Activated CD8-positive, alpha-beta memory T cell treated with anti-CD3 and anti-CD28 coated beads, Interleukin-2, amount 10 ng/mL, durations not matched to agents 7 days and 5 days (primary cell): Measurements from ENCODE around the gene FBXO11. TPM values are rescaled to one million over a fixed set of nuclear protein-coding genes. Genes with fewer than 3 reads are reported as not detected.

Experiments used
- ATAC-seq: fragments of 150-1000 bp; cut with Tn5 transposase; one replicate; pipeline ENCODE4 v1.10.0; 2021; ENCODE audit warnings: moderate library complexity
- CTCF ChIA-PET: fragments of 350-600 bp; sonication (Branson Sonifier 250); formaldehyde crosslinking; loops from one replicate; lab custom pipeline; 2021; ENCODE audit warnings: antibody characterized with exemption; lab: Charles Lee
- DNase-seq: peaks from one replicate; pipeline ENCODE4 v3.0.0-alpha.2; 2020
- H3K27ac Mint-ChIP-seq: one replicate; pipeline ENCODE4 v1.8.0; 2021; ENCODE audit warnings: mild to moderate bottlenecking, mixed read lengths
- H3K27me3 Mint-ChIP-seq: one replicate; pipeline ENCODE4 v1.8.0; 2021; ENCODE audit warnings: mixed read lengths
- H3K36me3 Mint-ChIP-seq: one replicate; pipeline ENCODE4 v1.8.0; 2021; ENCODE audit warnings: mild to moderate bottlenecking, mixed read lengths
- H3K4me1 Mint-ChIP-seq: one replicate; pipeline ENCODE4 v1.8.0; 2021; ENCODE audit warnings: mixed read lengths
- H3K4me3 Mint-ChIP-seq: one replicate; pipeline ENCODE4 v1.8.0; 2021; ENCODE audit warnings: mild to moderate bottlenecking, moderate library complexity, mixed read lengths
- H3K9me3 Mint-ChIP-seq: one replicate; pipeline ENCODE4 v1.8.0; 2022; ENCODE audit warnings: low read depth, mixed read lengths
- total RNA-seq, 2 experiments: library from RNA; stranded (reverse); gene quantifications; one replicate each; pipeline ENCODE4 v1.2.3, GENCODE V29; 2021

The FBXO11 gene
- total RNA-seq, 2 experiments from 2014 or later = 49.8 to 52.7 TPM

DNA sequence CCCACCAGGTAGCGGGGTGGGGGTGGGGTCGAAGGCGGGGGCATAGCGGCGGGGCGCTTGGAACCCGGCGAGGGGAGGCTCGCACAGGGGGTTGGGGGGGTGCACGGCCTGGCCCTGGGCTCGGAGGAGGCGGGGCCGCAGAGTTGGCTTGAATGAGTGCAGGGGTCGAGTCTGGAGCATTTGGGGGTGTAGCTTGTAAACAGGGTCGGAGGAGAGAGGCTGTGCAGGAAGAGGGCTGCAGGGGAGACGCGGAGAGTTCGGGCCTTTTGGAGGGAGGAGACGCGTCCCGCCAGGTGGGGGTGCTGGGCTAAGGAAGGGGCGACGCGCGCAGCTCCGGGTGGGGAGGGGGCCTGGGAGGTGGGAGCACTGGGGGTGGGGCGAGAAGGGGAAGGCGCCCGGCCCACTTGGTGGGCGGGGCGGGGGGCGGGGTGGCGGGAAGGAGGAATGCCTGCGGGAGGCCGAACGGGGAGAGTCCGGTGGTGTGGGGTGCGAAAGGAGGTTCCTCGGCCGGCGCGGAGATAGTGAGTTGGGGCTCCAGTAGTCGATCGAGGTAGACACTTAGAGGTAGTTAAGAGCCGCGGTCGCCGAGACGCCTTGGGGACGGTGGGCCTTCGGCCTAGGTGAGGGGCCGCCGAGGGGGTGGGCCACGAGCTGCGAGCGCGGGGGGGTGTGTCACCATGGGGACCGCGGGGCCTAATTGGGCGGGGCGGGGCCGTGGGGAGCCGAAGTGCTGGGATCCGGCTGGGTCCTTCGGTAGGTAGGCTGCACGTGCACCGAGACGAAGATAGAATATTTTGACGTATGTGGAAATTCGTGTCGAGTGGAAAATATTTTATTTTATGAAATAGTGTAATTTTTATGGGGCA is 122.6 kb downstream of the FBXO11 start:
- Mint-ChIP-seq H3K4me1 (peaks cover 26% of the 10 kb centered on the region), H3K4me3 (peak overlapping the region; percentile 85), H3K27ac (peak overlapping the region; percentile 87), H3K36me3 (peaks cover 11% of the 10 kb centered on the region), H3K27me3 (no peaks in the 10 kb centered on the region), H3K9me3 (no peaks in the 10 kb centered on the region)
- ATAC-seq = peak; percentile 37
- peak; percentile 79 for DNase-seq
- CTCF ChIA-PET = interaction anchor here (1.0 to 2.3 kb wide), 4 partner anchors 10 to 504 kb away, joined by 3 to 15 read pairs (median 6); no protein-coding TSS in a partner anchor

DNA sequence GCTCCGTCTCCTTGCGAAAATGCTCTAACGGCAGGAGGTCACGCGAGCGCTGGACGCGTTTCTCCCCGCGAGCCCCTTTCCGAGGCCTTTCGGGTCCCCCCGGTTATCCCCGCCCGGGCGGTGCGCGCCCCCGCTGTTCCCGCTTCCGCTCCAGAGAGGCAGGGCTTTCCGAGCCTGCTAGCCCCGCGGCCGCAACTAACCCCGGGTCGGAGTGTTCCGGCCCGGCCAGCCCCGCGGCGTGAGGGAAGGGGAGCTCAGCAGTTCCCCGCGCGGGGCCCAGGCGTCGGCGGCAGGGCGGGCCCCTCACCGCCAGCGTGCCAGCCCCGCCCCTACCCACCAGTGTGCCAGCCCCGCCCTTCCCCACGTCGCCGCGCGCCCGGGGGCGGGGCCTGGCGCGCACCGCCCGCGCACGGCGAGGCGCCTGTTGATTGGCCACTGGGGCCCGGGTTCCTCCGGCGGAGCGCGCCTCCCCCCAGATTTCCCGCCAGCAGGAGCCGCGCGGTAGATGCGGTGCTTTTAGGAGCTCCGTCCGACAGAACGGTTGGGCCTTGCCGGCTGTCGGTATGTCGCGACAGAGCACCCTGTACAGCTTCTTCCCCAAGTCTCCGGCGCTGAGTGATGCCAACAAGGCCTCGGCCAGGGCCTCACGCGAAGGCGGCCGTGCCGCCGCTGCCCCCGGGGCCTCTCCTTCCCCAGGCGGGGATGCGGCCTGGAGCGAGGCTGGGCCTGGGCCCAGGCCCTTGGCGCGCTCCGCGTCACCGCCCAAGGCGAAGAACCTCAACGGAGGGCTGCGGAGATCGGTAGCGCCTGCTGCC is 123.4 kb downstream of the FBXO11 start, which contains the start of gene MSH6:
Gene MSH6, plus strand, starts transcription at position 475 of the 815 bp plus-strand sequence. Its CDS starts 89 bp downstream, at position 564.
- peak; percentile 89 for DNase-seq
- Mint-ChIP-seq H3K4me3 (peak within 1 kb of the TSS; percentile 85), H3K36me3 (peaks cover 11% of the 10 kb centered on the region), H3K27me3 (no peaks in the 10 kb centered on the region), H3K9me3 (no peaks in the 10 kb centered on the region), H3K4me1 (peaks cover 26% of the 10 kb centered on the region), H3K27ac (peak within 1 kb of the TSS; percentile 87)
- peak; percentile 92 for ATAC-seq
- CTCF ChIA-PET = interaction anchor here (0.6 to 2.3 kb wide), 6 partner anchors 11 to 505 kb away, joined by 3 to 15 read pairs (median 4); no protein-coding TSS in a partner anchor

DNA sequence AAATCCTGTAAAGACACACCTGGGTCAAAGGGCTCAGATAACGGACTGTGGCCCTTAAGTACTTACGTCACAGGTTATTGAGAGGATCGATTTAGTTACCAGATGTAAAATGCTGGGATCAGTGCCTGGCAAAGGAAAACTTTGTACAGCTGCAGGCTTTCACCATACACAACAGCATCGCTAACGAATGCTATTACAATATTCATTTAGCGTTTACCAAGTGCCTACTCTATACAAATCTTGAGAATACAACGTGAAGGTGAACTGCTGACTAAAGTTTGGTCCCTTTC is 124.0 kb downstream of the FBXO11 start:
- Mint-ChIP-seq H3K36me3 (peaks cover 11% of the 10 kb centered on the region), H3K9me3 (no peaks in the 10 kb centered on the region), H3K27me3 (no peaks in the 10 kb centered on the region), H3K27ac (peak overlapping the region; percentile 77), H3K4me3 (peak overlapping the region; percentile 74), H3K4me1 (peaks cover 22% of the 10 kb centered on the region)
- CTCF ChIA-PET = interaction anchor here (0.7 to 2.3 kb wide), 3 partner anchors 15 to 81 kb away, joined by 3 to 15 read pairs (median 8); no protein-coding TSS in a partner anchor
- DNase-seq (no peak), ATAC-seq (no peak)

DNA sequence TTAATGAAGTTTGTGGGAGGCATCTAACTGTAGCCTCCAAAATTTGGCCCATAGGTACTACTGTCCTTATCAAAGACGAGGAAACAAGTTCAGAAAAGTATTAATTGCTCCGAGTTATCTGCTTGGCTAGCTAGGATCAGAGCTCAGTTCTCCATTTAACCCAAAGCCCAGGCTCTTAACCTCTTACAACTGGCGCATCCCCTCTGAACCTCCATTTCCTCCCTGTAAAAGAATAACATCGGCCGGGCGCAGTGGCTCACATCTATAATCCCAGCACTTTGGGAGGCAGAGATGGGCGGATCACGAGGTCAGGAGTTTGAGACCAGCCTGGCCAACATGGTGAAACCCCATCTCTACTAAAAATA is 126.9 kb downstream of the FBXO11 start:
- Mint-ChIP-seq H3K36me3 (peaks cover 2% of the 10 kb centered on the region), H3K9me3 (no peaks in the 10 kb centered on the region), H3K27me3 (no peaks in the 10 kb centered on the region), H3K4me3 (no peak overlapping the region), H3K27ac (no peak overlapping the region), H3K4me1 (peaks cover 3% of the 10 kb centered on the region)
- CTCF ChIA-PET = interaction anchor here (3.5 kb wide), 1 partner anchor 12 kb away, joined by 19 read pairs; no protein-coding TSS in a partner anchor
- DNase-seq = no peak
- no peak for ATAC-seq

DNA sequence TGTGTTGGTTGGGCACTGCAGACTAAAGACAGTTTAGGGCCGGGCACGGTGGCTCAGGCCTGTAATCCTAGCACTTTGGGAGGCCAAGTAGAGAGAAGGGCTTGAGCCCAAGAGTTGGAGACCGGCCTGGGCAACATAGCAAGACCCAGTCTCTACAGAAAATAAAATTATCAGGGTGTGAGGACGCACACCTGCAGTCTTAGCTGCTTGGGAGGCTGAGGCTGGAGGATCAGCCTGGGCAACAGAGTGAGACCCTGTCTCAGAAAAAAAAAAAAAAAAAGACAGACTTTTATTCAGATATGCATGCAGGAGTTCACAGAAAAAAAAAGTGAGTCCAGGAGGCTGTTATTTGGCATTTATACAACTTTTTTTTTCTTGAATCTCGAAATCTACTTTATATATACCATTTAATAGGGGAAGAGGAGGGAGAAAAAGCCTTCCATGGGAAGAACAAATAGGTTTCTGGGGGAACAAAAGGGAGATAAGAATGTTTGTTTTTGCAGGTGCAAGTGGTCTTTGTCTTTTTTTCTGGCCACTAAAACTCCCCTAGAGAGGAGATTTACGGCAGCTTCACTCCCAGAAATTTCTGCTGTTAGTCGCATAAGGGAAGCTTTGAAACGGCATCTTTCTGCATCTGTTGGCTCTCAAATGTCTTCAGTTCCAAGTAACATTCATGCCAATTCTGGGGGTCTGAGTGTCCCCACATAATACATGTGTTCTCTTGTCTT is 127.4 kb downstream of the FBXO11 start:
- ATAC-seq = no peak
- Mint-ChIP-seq H3K4me1 (peaks cover 3% of the 10 kb centered on the region), H3K36me3 (no peaks in the 10 kb centered on the region), H3K27ac (no peak overlapping the region), H3K4me3 (no peak overlapping the region), H3K27me3 (no peaks in the 10 kb centered on the region), H3K9me3 (no peaks in the 10 kb centered on the region)
- CTCF ChIA-PET = interaction anchor here (3.5 kb wide), 1 partner anchor 11 kb away, joined by 19 read pairs; no protein-coding TSS in a partner anchor
- DNase-seq = no peak

DNA sequence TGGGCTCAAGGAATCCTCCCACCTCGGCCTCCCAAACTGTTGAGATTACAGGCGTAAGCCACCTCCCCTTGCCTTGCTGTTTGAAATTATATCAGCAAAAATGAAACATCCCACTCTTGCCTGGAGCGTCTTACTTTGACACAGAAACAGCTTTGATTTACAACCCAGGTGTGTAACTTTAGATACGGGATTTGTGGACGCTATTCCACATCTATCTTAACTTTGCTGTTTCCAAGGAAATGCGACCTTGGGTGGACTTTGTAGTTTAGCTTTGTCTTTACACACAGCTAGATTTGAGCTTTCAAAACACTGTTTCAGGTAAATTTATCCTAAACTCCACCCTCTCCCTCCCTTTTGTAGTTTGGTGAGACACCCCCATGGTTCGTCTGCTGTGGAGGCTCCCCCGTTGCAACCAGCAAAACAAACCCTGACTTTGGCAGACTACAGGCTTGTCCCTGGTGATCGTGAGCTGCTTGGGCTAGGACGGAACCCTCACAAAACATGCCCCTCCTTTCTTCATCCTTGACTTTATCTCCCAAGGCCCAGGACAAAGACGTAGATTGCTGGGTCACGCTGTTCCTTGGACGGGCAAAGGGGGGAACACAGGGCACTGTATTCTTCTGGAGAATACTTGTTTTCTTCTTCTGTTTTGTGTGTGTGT is 128.9 kb downstream of the FBXO11 start:
- Mint-ChIP-seq H3K27me3 (peaks cover 6% of the 10 kb centered on the region), H3K4me1 (peaks cover 2% of the 10 kb centered on the region), H3K9me3 (no peaks in the 10 kb centered on the region), H3K36me3 (no peaks in the 10 kb centered on the region), H3K4me3 (no peak overlapping the region), H3K27ac (no peak overlapping the region)
- no peak for ATAC-seq
- no peak for DNase-seq
- CTCF ChIA-PET = interaction anchor here (1.0 kb wide), 1 partner anchor 20 kb away, joined by 3 read pairs; no protein-coding TSS in a partner anchor

DNA sequence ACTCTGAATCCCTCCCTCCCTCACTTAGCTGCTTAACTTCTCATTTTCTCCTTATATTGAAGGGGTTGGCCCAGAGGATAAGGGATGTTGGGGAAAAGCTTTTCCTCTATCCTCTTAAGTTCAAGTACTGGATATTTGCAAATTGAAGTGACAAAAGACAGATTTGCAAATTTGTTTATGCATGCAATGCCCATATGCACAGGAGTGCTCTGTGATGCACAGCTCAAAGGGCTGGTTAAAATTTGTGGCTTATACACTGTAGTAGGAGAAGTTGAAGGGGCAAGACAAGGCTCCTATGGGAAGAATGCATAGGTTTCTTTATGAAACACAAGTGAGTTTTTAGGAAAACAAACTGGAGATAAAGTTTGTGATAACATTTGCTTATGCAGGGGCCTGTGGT is 131.7 kb downstream of the FBXO11 start:
- Mint-ChIP-seq H3K27ac (no peak overlapping the region), H3K4me3 (no peak overlapping the region), H3K9me3 (peaks cover 3% of the 10 kb centered on the region), H3K27me3 (peaks cover 6% of the 10 kb centered on the region), H3K4me1 (peaks cover 4% of the 10 kb centered on the region), H3K36me3 (no peaks in the 10 kb centered on the region)
- CTCF ChIA-PET = no interaction called here
- DNase-seq (no peak), ATAC-seq (no peak)

DNA sequence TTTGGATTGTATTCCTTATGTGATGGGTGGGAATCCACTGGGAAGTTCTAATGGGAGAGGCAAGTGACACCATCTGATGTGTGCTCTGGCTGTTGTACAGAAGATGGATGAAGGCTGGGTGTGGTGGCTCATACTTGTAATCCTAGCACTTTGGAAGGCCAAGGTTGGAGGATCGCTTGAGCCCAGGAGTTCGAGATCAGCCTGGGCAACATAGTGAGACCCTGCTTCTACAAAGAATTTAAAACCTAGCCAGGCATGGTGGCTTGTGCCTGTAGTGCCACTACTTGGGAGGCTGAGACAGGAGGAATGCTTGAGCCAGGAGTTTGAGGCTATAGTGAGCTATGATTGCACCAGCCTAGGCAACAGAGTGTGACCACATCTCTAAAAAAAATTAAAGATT is 134.0 kb downstream of the FBXO11 start:
- H3K27me3 Mint-ChIP-seq = peaks cover 6% of the 10 kb centered on the region
- CTCF ChIA-PET = no interaction called here
- H3K36me3 Mint-ChIP-seq = no peaks in the 10 kb centered on the region

DNA sequence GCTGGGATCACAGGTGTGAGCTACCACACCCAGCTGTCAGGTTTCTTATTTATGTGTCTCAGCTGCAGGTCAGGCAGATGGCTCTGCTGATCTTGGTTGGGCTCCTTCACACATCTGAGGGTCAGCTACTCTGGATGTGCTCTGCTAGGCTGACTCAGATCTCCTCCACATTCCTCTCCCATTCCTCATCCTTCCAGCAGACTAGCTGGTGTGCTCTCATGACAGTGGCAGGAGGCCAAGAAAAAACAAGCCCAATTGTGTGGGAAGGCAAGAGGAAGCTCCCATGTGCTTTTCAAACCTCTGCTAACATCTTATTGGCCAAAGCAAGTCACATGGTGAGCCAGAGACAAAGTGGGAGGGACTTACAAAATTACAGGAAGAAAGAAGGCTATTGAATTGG is 135.1 kb downstream of the FBXO11 start:
- no peak overlapping the region for H3K4me3 Mint-ChIP-seq
- H3K27me3 Mint-ChIP-seq = peaks cover 6% of the 10 kb centered on the region
- peaks cover 11% of the 10 kb centered on the region for H3K4me1 Mint-ChIP-seq
- CTCF ChIA-PET = interaction anchor here (1.3 kb wide), 1 partner anchor 383 kb away, joined by 5 read pairs; no protein-coding TSS in a partner anchor
- no peaks in the 10 kb centered on the region for H3K36me3 Mint-ChIP-seq
- H3K9me3 Mint-ChIP-seq = peaks cover 3% of the 10 kb centered on the region
- no peak overlapping the region for H3K27ac Mint-ChIP-seq
- ATAC-seq = no peak
- no peak for DNase-seq

More for the DNA sequence above, 134.0 kb downstream of the FBXO11 start:
- peaks cover 3% of the 10 kb centered on the region for H3K9me3 Mint-ChIP-seq
- no peak overlapping the region for H3K4me3 Mint-ChIP-seq
- no peak for ATAC-seq
- no peak overlapping the region for H3K27ac Mint-ChIP-seq
- no peak for DNase-seq
- H3K4me1 Mint-ChIP-seq = peaks cover 11% of the 10 kb centered on the region

DNA sequence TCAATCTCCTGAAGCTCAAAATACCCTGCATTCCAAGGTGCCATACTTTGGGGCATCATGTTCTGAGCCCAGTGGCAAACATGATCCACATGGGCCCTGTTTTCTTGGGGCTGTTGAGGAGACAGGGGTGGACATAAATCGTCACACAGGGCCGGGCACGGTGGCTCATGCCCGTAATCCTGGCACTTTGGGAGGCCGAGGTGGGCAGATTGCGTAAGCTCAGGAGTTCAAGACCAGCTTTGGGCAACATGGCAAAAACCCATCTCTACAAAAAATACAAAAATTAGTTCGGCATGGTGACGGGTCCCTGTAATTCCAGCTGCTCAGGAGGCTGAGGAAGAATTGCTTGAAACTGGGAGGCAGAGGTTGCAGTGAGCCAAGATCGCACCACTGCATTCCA is 137.0 kb downstream of the FBXO11 start:
- no peaks in the 10 kb centered on the region for H3K36me3 Mint-ChIP-seq
- H3K4me3 Mint-ChIP-seq = no peak overlapping the region
- peaks cover 3% of the 10 kb centered on the region for H3K9me3 Mint-ChIP-seq
- ATAC-seq (no peak), DNase-seq (no peak)
- no peak overlapping the region for H3K27ac Mint-ChIP-seq
- peaks cover 6% of the 10 kb centered on the region for H3K27me3 Mint-ChIP-seq
- H3K4me1 Mint-ChIP-seq = peaks cover 11% of the 10 kb centered on the region
- CTCF ChIA-PET = interaction anchor here (4.8 kb wide), 1 partner anchor 435 kb away, joined by 62 read pairs; no protein-coding TSS in a partner anchor

DNA sequence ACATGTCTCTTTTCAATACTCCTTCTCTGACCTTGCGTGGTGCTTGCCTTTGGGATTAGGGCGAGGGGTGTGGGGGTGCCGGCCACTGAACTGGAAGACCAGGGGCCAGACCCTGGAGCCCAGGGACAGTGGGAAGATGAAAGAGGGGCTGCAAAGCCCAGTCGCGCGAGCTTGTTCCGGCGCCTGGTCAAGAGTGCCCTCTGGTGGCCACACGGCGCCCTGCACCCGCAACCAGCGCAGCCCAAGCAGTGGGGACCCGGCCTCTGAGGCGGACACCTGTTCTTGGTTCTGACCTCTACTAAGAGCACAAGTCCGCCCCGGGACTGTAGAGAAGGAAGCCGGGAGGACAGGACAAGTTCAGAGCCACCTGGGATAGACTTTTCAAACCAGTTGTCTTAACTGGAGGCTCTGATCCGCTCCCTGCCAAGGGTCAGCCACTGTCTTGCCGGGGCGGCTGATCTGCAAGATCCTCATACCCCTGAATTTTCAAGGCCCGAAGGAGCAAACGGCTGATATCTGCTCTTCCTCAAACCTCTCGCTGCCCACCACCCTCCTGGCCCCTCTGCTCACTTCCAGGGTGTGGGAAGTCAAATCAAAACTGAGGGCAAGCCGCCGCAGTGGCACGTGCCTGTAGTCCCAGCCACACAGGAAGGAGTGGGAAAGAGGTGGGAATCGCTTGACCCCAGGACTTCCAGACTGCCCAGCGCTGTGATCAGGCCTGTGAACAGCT is 138.3 kb downstream of the FBXO11 start:
- Mint-ChIP-seq H3K36me3 (no peaks in the 10 kb centered on the region), H3K4me3 (no peak overlapping the region), H3K27me3 (peaks cover 3% of the 10 kb centered on the region), H3K4me1 (peaks cover 11% of the 10 kb centered on the region), H3K9me3 (peaks cover 3% of the 10 kb centered on the region), H3K27ac (no peak overlapping the region)
- peak; percentile 76 for DNase-seq
- ATAC-seq = peak; percentile 94
- CTCF ChIA-PET = interaction anchor here (0.5 to 4.8 kb wide), 47 partner anchors 12 to 850 kb away, joined by 3 to 62 read pairs (median 4); partner anchors contain the start of genes MSH2 and MSH6

DNA sequence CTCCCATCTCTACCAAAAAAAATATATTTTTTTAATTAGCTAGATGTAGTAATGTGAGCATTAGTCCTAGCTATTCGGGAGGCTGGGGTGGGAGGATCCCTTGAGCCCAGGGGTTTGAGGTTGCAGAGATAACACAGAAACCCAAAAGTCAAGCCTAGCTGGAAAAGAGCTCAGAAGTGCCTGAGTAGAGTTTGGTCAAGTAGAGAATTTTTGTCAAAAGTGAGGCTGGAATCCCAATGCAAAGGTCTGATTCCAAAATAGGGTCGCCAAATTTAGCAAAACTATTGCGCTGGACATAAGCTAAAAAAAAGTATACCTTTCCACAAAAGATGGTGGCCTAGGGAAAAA is 138.8 kb downstream of the FBXO11 start:
- Mint-ChIP-seq H3K27ac (no peak overlapping the region), H3K9me3 (peaks cover 3% of the 10 kb centered on the region), H3K4me3 (no peak overlapping the region), H3K4me1 (peaks cover 11% of the 10 kb centered on the region), H3K27me3 (no peaks in the 10 kb centered on the region), H3K36me3 (no peaks in the 10 kb centered on the region)
- ATAC-seq (no peak), DNase-seq (no peak)
- CTCF ChIA-PET = interaction anchor here (0.5 to 4.8 kb wide), 46 partner anchors 13 to 741 kb away, joined by 3 to 62 read pairs (median 4); partner anchors contain the start of genes MSH2 and MSH6
